Naive B cell (primary cell): ENCODE results near the gene COX7A1. TPM values are rescaled to one million over a fixed set of nuclear protein-coding genes. Genes with fewer than 3 reads are reported as not detected.

Experiments
- polyA plus RNA-seq, 6 donors: library from polyadenylated mRNA; unstranded; fragments of 300-500 nt; fragmentation: Illumina TruSeq; gene quantifications; one replicate each; pipeline ENCODE4 v1.2.3, GENCODE V29; 2021; ENCODE audit warnings: low read depth in 6 of 6

COX7A1 gene
- polyA plus RNA-seq, 6 donors from 2014 or later, result not detected

Other genes starting within 250 kb of the COX7A1 start
- 10 to 100 TPM; 33.8 to 58.5 (median 47.5) TPM for gene HCST, start 249.9 kb downstream of the COX7A1 start, polyA plus RNA-seq
- gene TYROBP, start 244.2 kb downstream of the COX7A1 start, polyA plus RNA-seq, result 10 to 100 TPM in 2 of 6 donors, 1 to 10 TPM in 4; 3.4 to 28.6 (median 8.3) TPM
- gene LRFN3, start 216.1 kb downstream of the COX7A1 start, polyA plus RNA-seq, result under 1 TPM in 3 of 6 donors, not detected in 3; 0.12 to 0.22 (median 0.14) TPM
- 10 to 100 TPM; 30.0 to 58.0 (median 48.8) TPM for gene SDHAF1, start 157.3 kb downstream of the COX7A1 start, polyA plus RNA-seq
- gene SYNE4, start 143.6 kb downstream of the COX7A1 start, polyA plus RNA-seq, result under 1 TPM in 1 of 6 donors, not detected in 5; 0.24 TPM
- 10 to 100 TPM; 13.7 to 28.9 (median 19.1) TPM for gene ALKBH6, start 138.2 kb downstream of the COX7A1 start, polyA plus RNA-seq
- 1 to 10 TPM in 1 of 6 donors, not detected in 5; 1.8 TPM for gene CLIP3, start 119.6 kb downstream of the COX7A1 start, polyA plus RNA-seq
- 1 to 10 TPM; 1.4 to 7.3 (median 3.6) TPM for gene THAP8, start 98.2 kb downstream of the COX7A1 start, polyA plus RNA-seq
- under 1 TPM in 2 of 6 donors, not detected in 4; 0.07 to 0.25 TPM for gene WDR62, start 97.5 kb downstream of the COX7A1 start, polyA plus RNA-seq
- not detected for gene OVOL3, start 41.3 kb downstream of the COX7A1 start, polyA plus RNA-seq
- gene POLR2I, start 37.6 kb downstream of the COX7A1 start, polyA plus RNA-seq, result 100 to 1,000 TPM; 112 to 139 (median 126) TPM
- gene TBCB, start 37.0 kb downstream of the COX7A1 start, polyA plus RNA-seq, result 100 to 1,000 TPM; 142 to 230 (median 163) TPM
- 100 to 1,000 TPM in 5 of 6 donors, 10 to 100 TPM in 1; 93.5 to 156 (median 111) TPM for gene CAPNS1, start 12.4 kb downstream of the COX7A1 start, polyA plus RNA-seq
- gene ZNF565, start 62.2 kb upstream of the COX7A1 start, polyA plus RNA-seq, result 1 to 10 TPM in 5 of 6 donors, not detected in 1; 1.5 to 5.2 (median 2.1) TPM
- 10 to 100 TPM; 28.0 to 85.3 (median 67.6) TPM for gene ZNF146, start 62.7 kb upstream of the COX7A1 start, polyA plus RNA-seq
- gene ZFP14, start 226.8 kb upstream of the COX7A1 start, polyA plus RNA-seq, result 10 to 100 TPM in 1 of 6 donors, 1 to 10 TPM in 5; 2.9 to 11.6 (median 5.2) TPM